KG1 (cell line): ENCODE data around the gene SPATA2.

Experiments
- DNase-seq: peaks from one replicate; lab custom pipeline; 2025; lab: John Stamatoyannopoulos, UW

The SPATA2 gene

DNA sequence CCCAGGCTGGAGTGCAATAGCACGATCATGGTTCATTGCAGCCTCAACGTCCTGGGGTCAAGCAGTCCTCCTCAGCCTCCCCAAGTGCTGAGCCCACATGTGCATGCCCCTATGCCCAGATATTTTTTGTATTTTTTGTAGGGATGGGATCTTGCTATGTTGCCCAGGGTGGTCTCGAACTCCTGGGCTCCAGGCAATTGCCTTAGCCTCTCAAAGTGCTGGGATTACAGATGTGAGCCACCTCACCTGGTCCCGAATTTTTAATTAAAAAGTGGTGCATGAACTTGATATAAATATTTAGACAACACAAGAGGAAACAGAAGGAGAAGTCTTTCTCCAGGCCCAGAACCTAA, 13.8 kb upstream of the SPATA2 start:
- no peak for DNase-seq

DNA sequence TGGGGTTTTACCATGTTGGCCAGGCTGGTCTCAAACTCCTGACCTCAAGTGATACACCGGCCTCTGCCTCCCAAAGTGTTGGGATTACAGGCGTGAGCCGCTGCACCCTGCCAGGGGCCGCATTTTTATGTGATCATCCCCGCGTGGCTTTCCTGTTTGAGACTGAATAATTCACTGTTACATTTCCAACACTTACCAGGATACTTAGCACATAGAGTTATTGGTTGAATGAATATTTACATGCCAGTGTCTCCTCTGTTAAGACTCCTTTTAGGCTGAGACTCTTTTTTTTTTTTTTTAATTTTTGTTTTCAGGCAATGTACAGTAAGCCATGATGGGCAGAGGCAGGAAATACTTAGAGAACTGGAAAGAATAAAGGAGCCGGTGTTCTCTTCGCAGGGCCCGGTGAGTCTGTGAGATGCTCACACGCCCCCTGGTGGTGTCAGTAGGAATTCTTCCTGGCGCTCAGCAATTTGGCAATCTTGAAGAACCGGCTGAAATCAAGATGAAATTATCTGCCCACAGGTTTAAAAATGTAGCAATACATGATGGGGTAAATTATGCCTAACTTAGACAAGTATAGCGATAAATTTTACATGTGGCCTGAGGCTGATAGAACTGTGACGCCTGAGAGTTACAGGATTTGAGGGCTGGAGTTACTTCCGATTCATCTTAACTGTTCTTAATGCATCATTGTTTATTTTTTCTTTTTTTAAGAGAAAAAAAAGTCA, 13.2 kb upstream of the SPATA2 start:
- DNase-seq: peak; percentile 80

DNA sequence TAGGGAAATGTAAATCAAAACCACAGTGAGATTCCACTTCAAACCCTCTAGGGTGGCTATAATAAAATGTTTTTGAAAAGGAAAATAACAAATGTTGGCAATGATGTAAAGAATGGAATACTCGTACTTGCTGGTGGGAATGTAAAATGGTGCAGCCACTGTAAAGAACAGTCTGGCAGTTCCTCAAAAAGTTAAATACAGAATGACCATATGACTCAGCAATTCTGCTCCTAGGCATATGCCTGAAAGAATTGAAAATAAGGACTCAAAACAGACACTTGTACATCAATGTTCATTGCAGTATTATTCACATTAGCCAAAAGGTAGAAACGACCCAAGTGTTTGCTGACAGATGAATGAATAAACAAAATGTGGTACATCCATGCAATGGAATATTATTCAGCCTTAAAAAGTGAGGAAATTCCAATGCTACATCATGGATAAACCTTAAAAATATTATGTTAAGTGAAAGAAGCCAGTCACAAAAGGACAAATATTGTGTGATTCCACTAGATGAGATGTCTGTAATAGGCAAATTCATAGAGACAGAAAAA, 10.6 kb upstream of the SPATA2 start:
- no peak for DNase-seq

GRCh38 chr20:49924247-49924646, 8.9 kb upstream of the SPATA2 start:
- DNase-seq: no peak

DNA sequence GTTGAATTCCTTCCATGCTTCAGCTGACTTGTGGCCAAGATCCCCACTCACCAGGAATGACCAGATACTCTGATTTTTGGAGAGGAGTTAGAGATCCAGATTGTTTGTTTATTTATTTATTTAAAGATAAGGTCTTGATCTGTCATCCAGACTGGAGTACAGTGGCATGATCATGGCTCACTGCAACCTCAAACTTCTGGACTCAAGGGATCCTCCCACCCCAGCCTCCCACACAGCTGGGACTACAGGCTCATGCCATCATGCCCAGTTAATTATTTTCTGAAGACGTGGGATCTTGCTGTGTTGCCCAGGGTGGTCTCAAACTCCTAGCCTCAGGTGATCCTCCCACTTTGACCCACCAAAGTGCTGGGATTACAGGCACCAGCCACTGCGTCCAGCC, 4.1 kb upstream of the SPATA2 start:
- no peak for DNase-seq

- DNase-seq: no peak
Observed at GRCh38 chr20:49919009-49919408, 3.7 kb upstream of the SPATA2 start.

- DNase-seq: no peak
Observed at GRCh38 chr20:49918446-49918845, 3.1 kb upstream of the SPATA2 start.

GRCh38 chr20:49916146-49917002, 1.0 kb upstream of the SPATA2 start:
- no peak for DNase-seq

DNA sequence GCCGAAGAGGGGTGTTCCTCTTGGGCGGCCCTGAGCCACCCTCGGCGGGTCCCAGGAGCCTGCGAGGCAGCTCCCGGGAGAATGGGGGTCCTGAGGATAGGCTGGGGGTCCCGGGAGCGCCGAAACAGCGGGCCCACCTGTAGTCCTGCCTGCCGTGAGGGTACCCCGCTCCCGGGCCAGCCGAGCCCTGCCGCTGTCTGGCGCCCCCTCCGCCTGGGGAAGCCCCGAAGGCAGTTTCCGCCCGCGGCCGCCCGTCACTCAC, 280 bp downstream of the SPATA2 start:
- DNase-seq: no peak

- no peak for DNase-seq
Observed at GRCh38 chr20:49914310-49915117, 815 bp downstream of the SPATA2 start.

DNA sequence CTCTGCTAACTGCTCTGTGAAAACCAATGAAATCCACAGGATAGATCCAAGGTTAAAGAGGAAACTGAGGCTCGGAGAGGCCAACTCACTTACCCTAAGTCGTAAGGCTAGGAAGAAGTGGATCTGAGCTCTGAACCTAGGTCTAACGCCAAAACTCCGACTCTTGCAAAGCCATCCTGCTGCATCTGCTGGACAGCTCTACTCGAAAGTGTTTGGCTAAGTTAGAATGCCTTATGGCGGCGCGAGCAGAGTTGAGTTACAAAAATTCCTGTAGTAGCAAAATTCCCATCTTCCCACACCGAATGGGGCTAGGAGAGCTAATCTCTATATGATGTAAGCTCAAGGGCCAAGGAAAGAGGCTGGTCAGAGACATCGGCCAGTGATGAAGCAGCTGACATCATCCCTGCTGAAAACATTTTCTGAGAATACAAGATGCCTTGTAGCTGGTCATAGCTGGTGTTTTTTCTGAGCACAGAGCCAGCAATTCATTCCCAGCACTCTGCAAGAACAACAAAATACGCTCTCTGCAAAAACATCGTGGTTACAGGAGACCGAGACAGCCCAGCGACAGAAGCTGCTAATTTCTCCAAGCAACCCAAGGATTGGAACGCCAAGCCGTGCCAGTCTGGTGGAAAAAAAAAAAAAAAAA, 1.8 kb downstream of the SPATA2 start:
- DNase-seq: no peak

DNA sequence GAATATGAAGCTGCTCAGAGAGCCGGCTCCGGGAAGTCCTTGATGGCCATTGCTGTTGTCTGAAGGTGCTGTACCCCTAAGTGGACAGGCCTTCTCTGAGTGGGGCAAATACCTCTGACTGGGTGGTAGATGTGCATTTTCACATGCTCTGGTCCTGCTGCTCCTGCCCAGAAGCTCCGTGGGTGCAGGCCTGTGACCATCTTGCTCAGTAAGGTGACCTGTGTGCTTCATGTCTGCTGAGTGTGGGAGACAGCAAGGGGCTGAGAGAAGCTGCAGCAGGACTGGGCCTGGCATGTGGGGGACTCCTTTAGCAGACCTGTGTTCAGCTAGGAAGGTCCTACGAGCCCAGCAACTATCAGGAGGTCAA, 5.0 kb downstream of the SPATA2 start:
- DNase-seq: no peak

- DNase-seq: no peak
Observed at GRCh38 chr20:49909499-49910339, 5.6 kb downstream of the SPATA2 start.

DNA sequence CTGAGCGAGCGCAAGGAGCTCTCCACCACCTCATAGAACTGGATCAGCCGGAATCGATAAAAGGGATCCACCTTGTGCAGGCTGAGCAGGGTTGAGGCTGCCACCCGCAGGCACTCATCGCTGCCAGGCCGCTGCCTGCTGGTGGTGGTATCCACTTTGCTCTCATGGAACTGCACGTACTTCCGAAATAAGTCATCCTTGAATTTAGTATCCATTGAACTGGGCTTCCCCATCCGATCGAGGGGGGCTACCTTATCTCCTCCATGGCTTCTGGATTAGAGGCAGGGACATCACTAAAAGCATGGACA, 7.1 kb downstream of the SPATA2 start:
- no peak for DNase-seq

GRCh38 chr20:49907405-49908257, 7.7 kb downstream of the SPATA2 start:
- DNase-seq: no peak

- no peak for DNase-seq
Observed at GRCh38 chr20:49906615-49907154, 8.6 kb downstream of the SPATA2 start.

- no peak for DNase-seq
Observed at GRCh38 chr20:49906101-49906604, 9.2 kb downstream of the SPATA2 start.

DNA sequence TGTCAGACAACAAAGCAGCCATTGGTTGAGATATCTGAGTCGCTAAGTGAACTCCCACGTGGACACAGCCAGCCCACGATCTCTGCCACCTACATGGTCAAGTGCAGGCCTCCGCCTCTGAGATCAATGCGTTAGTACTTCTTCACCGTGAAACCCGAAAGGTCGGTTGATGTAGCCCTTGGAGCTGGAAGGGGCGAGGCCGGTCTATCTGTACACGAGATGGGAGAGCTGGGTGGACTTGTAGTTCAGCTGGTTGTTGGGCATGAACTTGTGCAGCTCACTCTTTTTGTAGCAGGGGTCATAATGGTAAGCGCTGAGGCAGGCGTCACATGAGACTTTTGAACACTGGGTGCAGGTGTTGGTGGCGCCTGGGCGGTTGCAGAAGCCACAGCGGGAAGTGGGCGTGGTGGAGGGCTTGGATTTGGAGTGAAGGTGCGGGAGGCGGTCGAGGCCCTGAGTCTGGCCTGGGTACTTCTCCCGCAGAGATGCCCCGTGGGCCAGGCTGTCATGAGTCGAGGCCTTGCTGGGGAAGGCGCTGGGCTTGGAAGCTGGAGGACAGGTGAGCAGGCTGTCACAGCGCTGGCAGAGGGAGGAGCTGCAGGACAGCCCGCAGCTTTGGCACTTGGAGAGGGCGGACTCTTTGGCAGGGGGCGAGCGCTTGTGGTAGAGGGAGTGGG, 9.8 kb downstream of the SPATA2 start:
- DNase-seq: no peak

GRCh38 chr20:49904440-49905214, 10.7 kb downstream of the SPATA2 start:
- no peak for DNase-seq
